HG03196 (cell line): ENCODE results near the gene SLC7A7.
"Not testable (repeated sequence)": the region's sequence is repeated elsewhere in the genome, so short reads cannot be mapped to it uniquely, and the experiment has no call there.

Experiments
- ATAC-seq: cut with Tn5 transposase; IDR thresholded peaks from one replicate; pipeline ENCODE4 v1.9.1; 2021; ENCODE audit not compliant: unreplicated experiment

Gene SLC7A7

DNA sequence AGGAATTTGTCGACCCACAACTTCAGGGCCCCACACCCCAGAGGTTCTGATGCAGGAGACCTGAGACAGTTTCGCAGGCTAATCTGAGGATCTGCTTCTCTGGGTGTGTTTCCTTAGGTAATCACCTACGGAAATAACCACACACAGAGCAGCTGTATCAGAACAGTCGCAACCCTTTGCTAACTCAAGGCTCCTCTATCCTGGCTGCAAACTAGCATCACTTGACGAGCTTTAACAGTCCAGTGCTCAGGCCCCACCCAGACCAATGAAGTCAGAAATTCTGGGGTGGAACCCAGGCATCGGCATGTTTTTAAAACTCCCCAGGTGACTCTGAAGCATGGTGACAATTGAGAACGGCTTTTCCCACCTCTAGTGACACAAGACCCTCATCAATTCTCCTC, 20.7 kb downstream of the SLC7A7 start:
- ATAC-seq: no peak

DNA sequence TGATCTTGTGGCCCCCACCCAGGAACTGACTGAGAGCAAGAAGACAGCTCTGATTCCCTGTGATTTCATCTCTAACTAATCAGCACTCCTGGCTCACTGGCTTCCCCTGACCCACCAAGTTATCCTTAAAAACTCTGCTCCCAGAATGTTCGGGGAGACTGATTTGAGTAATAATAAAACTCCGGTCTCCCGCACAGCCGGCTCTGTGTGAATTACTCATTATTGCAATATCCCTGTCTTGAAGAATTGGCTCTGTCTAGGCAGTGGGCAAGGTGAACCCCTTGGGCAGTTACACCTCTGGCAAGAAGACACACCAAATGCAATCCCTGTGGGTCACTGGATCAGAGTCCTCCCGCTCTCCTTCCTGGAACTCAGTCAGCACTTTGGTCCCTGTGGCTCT, 21.3 kb downstream of the SLC7A7 start:
- ATAC-seq: no peak

DNA sequence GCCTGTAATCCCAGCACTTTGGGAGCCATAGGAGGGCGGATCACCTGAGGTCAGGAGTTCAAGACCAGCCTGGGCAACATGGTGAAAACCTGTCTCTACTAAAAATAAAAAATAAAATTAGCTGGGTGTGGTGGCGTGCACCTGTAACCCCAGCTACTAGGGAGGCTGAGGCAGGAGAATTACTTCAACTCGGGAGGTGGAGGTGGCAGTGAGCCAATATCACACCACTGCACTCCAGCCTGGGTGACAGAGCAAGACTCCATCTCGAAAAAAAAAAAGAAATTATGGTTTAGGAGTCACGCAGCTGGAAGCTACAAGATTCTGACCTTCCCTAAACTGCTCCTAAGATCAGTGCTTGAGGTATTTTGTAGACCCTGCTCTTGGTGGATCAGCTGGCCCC, 21.7 kb downstream of the SLC7A7 start:
- ATAC-seq: not testable (repeated sequence)

DNA sequence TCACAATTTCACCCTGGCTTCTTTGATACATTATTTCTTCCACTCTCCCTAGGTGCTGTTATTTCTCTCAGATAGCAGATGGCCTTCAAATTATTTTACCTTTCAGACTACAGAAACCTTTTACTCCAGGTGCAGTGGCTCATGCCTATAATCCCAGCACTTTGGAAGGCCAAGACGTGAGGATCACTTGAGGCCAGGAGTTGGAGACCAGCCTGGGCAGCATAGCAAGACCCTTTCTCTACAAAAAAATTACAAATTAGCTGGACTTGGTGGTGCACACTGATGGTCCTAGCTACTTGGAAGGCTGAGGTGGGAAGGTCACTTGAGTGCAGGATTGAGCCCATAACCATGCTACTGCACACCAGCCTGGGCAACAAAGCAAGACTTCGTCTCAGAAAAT, 23.1 kb downstream of the SLC7A7 start:
- ATAC-seq: no peak

DNA sequence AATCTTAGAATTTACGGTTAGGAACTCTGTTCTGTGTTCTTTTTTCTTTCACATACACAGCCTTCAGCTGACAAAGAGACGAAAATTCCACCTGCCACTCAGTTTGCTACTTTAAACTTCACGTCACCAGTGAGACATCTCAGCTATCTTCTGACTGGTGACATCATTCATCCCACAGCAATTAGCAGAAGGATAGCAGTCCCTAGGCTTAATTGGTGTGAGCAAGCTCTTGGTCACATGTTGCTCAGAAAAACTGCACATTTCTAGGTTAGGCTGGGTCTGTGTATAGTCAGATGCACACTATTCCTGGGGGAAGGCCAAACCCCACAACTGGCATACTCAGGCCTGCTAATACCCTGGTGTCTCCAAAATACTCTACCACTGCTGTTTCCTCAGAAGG, 23.9 kb downstream of the SLC7A7 start:
- ATAC-seq: no peak

DNA sequence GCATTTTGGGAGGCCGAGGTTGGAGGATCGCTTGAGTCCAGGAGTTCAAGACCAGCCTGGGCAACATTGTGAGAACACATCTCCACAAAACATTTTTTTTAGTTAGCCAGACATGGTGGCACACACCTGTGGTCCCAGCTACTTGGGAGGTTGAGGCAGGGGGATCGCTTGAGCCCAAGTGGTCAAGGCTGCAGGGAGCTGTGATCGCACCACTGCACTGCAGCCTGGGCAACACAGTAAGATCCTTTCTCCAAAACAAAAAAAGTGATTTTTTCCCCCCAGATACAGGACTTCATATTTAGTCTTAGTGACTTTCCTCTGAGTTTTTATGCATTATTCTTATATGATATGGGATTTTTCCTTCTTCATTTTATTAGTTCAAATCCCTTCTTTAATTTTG, 28.6 kb downstream of the SLC7A7 start:
- no peak for ATAC-seq

DNA sequence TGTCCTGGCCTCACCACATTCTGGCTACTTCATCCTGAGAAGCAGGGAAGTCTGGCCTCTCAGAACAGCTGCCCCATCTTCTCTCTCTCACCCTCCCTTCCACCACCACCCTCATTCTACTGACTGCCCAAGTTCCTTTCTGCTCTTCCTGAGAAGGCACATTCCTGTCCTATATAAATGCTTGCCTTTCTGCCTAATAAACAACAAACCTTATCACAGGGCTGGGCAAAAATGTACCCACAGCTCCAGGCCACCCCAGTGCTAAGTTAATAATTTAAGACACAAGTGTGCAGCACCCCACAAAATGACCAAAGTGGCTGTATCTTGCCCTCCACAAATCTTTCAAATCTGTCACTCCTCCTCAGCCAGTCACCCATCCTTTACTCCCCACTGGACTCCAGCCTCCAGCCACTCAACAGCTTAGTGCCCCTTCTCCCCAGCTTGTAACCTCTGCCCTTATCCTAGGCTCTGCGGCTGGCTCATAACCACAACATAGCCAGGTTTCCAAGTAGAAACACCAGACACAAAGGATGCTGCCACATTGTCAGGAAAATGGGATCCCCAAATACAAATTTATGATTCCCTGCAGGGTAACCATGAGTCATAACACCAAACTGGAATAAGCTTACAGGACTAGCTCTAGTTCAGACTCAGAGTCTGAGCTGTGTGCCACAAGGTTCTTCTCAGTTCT, 33.8 kb downstream of the SLC7A7 start:
- no peak for ATAC-seq

DNA sequence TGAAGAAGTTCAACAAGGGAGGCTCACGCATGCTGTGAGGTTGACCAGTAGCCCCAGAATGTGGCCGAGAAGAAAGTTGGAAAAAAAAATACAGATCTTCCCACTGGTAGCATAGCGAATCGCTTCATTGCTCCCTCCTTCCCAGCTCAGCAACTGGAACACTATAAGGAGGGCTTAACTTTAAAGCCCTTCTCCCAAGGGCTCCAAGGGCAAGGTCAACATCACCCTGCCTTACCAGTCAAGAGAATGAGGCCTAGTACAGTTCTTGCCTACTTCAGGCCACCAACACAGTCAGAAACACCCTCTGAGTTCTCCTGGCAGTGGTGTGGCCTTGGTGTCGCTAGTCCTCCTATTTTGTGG, 34.3 kb downstream of the SLC7A7 start:
- no peak for ATAC-seq

DNA sequence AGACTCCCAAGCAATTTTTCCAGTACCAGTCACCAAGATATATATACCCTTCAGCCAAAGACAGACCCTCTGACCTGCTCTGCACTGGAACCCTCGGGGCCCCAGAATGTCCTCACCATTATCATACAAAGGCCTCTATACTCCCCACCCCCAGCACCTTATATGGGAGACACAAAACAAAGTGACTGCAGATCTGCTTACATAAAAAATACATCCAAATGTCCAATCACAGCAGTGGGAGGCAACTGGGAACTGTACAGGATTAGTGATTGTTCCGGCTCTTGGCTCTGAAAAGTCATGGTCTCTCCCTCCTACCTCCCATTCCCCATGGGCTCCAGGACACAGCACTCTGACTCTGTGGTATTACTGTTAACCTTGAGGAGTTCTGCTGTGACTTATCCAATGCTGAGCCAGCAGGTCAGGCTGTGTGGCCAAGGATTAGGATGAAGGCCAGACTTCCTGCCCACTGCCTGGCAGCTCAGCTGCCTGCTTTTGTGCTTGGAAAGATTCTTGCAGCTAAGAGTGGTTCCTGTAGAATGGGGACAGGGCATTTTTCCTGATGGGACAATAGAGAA, 35.0 kb downstream of the SLC7A7 start:
- ATAC-seq: no peak

DNA sequence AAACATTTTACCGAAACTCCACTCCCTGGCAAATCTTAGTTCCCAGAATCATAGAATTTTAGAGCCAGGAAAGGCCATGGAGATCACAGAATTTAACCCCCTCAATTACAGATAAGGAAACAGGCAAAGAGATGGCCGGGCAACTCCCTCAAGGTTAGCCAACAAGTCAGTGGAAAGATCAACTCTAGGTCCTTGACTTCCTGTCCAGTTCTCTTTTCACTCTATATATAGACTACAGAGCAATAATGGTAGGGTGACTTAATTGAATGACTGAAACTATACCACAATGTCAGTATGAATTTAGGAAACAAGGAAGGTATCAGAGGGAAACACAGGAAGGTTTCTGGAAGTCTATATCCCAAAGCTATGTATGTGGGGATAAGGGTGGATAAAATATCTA, 37.2 kb downstream of the SLC7A7 start:
- ATAC-seq: no peak

DNA sequence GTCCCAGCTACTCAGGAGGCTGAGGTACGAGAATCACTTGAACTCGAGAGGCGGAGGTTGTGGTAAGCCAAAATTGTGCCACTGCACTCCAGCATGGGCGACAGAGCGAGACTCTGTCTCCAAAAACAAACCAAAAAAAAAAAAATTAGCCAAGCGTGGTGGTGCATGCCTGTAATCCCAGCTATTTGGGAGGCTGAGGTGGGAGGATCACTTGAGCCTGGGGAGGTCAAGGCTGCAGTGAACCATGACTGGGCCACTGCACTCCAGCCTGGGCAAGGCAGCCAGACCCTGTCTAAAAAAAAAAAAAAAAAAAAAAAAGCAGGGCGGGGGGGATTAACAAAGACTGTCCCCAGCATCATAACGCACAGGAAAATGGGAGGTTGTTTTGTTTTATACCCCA, 38.4 kb downstream of the SLC7A7 start:
- ATAC-seq: not testable (repeated sequence)

DNA sequence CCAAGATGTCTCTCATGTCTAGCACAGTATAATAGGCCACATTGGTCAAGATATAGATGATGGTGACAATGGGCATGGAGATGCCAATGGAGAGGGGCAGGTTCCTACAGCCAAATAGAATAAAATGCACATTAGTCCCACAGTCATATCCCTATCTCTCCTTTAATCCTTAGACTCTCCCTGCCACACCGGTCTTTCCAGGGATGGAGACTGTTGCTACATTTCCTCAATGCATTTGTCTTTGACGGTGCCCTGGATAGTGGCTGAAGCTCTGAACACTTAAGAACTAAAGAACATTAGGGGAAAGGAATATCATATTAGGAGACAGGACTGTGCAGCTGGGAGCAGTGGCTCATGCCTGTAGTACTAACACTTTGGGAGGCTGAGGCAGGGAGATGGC, 39.0 kb downstream of the SLC7A7 start:
- no peak for ATAC-seq

DNA sequence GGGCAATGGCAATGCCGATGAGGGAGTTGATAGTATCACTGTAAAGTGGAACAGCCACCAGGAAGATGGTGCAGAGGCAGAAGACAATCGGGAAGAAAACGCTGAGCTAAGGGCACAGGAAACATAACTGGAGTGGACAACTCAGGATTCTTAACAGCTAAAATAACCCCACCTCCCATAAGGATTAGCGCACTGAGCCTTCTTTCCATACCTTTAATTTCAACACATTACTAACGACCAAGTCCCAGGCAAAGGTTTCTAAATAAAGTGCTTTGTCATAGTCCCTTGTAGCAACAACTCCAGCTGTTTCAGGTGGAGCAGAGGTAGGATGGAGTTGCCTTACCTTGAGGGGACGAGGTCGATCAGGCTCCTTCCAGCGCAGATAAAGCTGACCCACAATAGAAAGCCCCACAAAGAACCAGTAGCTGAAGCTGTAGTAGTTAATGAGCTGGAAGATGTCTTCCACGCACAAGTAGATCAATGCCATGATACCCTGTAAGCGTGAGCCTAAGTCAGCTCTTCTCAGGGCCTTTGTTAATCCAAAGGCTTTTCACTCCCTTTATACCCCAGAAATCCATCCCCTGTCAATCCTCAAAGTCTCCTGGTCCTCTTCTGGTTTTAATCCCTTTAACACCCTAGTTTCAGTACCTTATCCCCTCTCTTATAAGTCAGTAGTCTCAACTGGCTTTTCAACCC, 41.1 kb downstream of the SLC7A7 start:
- ATAC-seq: no peak

DNA sequence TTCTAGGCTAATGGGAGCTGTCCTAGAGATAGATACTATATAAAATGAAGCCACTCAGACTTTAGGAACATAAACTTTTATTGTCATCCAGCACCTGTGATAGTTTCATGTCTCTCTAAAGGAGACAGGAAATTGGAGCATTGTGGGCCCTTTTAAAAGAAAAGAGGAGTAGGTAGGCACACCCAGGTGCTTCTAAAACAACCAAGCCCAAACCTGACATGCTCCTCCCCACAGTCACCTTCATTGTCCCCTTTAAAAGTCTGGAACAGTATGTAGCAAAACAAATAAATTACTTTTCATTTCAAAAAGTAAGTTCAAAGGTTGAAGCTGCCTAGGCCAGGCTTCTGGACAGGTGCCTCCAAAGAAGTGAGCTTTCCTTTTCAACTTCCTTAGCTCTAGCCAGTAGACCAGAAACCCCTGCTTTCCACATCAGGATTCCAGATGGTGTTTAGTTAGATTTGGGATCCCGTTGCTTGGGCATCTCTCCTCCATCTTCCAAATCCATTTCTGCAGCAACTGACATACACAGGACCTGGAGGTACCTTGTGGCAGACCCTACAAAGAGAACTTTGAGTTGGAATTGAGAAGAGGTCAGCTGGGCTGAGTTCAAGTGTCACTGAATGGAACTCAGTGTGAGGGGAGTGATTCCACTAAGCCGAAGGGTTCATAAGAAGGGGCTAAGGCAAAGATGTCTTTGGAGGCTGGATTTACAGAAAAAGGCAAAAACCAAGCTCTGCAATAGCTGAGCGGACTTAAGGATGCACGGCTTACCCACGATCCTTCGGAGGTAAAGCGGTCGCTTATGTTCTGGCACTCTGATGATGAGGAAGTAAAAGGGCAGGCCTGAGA, 41.8 kb downstream of the SLC7A7 start:
- no peak for ATAC-seq

DNA sequence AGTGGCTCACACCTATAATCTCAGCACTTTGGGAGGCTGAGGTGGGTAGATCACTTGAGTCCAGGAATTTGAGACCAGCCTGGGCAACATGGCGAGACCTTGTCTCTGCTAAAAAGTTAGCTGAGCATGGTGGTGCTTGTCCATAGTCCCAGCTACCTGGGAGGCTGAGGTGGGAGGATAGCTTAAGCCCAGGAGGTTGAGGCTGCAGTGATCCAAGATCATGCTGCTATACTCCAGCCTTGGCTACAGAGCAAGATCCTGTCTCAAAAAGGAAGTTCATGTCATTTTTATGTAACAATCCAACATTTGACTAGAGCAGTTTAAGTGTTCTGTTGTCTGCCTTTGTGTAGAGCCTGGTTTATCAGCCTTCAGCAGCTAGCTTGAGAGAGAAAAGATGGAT, 42.5 kb downstream of the SLC7A7 start:
- ATAC-seq: no peak

DNA sequence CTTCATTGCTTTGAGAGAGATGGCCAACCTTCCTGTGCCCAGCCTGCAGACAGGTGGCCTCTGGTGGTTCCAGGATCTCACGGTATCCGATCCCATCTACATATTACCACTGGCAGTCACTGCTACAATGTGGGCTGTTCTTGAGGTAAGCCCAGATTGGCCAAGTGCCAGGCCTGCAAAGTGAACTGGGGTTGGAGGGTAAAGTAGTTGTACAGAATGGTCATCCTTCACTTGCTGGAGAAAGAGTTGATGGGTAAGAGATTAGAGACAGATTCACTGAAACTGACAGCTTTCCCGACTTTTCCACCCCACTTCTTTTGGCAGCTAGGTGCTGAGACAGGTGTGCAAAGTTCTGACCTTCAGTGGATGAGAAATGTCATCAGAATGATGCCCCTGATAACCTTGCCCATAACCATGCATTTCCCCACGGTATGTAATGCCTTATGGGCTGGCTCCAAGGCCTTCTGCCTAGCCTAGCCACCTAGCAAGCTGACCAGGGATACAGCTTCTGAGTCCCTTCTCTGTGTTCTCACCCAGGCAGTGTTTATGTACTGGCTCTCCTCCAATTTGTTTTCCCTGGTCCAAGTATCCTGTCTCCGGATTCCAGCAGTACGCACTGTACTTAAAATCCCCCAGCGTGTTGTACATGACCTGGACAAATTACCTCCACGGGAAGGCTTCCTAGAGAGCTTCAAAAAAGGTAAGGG, 44.6 kb downstream of the SLC7A7 start:
- ATAC-seq: no peak

DNA sequence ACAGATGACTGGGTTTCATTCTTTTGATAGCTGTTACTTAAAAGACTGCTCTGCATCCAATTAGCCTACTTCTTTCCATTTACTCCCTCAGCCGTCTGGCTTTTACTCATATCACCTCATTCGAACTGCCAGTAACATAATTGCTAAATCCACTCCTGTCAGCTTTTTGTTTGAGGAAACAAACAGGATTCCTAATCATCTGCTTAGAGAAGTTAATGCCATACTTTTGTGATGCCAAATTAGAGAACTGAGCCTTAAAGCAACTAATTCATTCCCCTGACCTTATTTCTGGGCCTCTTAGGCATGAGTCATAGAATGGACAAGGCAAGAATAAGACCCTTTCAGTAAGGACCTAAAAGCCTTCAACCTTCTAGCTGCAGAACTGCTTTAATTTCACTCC, 45.9 kb downstream of the SLC7A7 start:
- ATAC-seq: no peak

DNA sequence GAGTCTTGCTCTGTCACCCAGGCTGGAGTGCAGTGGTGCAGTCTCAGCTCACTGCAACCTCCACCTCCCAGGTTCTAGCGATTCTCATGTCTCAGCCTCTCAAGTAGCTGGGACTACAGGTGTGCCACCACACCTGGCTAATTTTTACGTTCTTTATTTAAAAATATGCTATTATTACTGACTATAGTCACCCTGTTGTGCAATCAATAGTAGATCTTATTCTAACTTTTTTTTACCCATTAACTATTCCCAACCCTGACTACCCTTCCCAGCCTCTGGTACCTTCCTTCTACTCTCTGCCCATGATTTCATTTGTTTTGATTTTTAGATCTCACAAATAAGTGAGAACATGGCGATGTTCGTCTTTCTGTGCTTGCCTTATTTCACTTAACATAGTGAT, 46.3 kb downstream of the SLC7A7 start:
- ATAC-seq: no peak

DNA sequence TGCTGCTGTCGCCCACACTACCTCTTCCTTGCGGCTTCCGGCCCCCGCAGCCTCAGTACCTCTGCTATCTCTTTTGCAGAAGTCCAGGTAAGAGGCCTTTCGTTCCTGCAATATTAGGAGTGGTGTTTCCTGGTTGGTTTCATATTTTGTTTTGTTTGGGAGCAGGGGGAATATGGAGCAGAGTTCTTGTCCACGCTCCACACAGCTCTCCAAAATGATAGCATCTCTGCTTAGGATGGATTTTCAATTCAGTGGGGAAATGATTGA, 48.0 kb downstream of the SLC7A7 start:
- ATAC-seq: no peak

DNA sequence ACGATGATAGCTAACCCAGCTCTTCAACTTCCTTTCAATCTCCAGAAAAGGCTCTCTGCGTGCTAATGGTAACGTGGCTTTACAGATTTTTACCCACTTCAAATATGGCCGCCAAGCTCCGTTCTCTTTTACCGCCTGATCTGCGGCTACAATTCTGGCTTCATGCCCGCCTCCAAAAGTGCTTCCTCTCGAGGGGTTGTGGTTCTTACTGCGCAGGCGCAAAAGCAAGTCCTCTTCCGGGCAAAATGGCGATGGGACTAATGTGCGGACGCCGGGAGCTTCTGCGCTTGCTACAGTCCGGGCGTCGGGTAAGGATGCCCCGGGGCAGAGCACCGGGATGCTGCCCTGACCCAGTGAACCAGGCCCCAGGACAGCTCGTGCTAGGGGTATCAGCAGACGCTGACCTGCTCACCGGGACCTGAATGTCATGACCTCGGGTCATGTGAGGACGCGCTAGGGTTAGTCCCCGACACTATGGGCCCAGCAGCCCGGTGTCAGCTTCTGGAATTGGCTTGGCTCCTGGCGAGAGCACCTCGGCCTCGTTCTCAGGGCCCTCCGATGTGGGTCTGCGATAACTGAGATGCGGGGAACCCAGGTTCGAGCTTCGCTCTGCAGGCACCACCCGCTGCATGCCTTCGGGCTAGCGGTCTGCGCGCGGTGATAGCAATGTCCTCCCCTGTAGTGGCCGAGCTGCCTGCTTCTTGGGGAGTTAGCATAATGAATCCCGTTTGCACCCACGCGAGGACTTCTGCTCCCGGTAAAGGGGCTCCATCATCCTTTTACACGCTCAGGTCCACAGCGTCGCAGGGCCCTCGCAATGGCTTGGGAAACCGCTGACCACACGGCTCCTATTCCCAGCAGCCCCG, 48.5 kb downstream of the SLC7A7 start, which contains the start of gene OXA1L:
TSS of gene OXA1L (plus strand) at position 232 of the 866 bp plus-strand sequence. CDS start at position 246, 14 bp downstream.
- peak; percentile 78 for ATAC-seq
